Ureter (tissue), 1 donor: ENCODE results near the gene TMEM87B. TPM values are rescaled to one million over a fixed set of nuclear protein-coding genes. Genes with fewer than 3 reads are reported as not detected.

Experiments
- DNase-seq: peaks from one replicate; pipeline ENCODE4 v3.0.0-alpha.2; 2020; ENCODE audit warnings: low spot score
- total RNA-seq: library from RNA; stranded (reverse); gene quantifications from one replicate; pipeline ENCODE4 v1.2.4, GENCODE V29; 2023
- donor health status: DM: yes; HTN: yes; CAD: no.

Gene TMEM87B
- total RNA-seq, 1 donor from 2014 or later, result 51.0 TPM

DNA sequence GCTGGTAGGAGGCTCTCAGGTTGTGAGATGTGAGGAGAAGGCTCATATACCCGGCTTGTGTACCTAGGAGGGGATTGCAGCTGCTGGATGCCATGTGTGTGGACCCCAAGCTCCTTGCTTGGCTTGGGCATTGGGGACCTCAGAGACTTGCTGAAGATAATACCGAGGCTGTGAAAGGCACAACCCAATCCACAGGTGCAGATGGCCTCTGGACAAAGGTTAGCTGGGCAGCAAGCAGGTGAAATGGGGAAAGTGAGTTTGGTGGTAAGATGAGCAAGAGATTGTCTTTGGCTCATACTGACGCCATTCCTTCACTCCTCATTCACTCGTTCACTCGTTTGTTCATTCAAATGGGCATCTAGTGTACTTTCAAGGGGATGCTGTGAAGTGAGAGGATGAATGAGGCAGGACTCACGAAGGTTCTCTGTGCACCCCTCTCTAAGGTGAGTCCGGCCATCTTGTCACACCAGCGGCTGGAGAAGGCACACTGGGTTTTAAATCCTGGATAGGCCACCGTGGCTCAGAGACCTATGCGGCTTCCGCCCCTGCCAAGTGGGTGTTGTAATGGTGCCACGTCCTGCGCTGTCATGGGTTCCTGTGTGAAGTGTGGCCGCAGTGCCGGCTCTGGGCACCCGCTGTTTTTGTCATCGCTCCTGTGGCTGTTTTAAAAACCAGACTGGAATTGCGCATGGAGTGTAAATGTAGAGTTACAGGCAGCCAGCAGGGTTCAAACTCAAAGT is 96.8 kb downstream of the TMEM87B start:
- DNase-seq, result peak; percentile 20

DNA sequence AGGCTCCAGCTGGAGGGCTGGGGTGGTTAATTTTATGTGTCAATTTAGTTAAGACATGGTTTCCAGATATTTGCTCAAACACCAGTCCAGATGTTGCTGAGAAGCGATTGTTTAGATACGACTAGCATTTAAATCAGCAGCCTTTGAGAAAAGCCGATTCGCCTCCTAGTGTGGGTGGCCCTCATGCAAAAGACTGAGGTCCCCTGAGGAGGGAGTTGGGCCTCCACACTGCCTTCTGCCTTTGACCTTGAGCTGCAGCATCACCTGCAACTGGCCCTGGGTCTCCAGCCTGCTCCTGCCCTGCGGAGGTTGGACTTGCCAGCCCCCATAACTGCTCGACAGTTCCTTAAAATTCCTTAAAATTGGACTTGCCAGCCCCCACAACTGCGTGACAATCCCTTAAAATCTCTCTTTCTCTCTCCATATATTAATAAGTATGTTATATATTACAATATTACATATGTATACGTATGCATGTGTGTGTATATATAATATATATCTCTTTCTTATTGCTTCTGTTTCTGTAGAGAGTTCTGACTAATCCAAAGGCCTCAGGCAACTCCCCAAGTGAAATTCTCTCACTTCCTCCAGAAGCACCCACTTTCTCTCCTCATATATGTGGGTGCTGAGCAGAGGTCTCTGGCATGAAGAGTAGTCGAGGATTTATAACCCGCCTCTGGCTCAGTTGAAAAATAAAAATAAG is 97.6 kb downstream of the TMEM87B start:
- peak; percentile 13 for DNase-seq

DNA sequence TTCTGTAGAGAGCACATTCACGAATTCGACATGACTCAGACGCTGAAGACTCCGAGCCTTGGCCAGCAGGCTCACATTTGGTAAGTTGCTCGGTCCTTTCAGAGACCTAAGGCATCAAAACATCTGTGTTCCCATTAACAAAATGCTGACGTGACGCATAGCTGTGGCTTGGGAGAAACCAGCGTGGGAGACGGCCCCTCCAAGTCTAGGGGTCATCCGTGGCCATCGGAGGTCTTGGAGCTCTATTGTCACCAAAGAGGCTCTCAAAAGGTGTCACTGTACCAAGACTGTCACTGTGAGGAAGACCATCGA is 98.1 kb downstream of the TMEM87B start:
- DNase-seq, result no peak

DNA sequence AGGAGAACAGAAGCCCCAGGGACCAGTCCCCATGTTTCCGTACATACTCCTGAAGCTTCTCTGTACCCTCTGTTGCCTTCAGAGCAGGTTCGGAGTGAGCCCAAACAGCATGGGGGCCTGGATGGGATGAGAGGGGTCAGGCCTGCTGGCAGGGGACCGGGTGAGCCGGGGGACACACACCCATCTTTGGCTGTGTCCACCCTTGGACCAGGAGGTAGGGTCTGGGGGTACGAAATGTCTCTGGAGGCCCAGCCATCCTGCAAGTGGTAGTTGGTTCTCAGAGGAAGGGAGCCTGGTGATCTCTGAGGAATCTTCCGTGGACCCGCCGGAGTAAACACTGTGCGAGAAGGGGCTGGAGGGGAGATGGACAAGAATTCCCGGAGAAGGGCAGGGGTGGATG is 98.4 kb downstream of the TMEM87B start:
- peak; percentile 34 for DNase-seq

DNA sequence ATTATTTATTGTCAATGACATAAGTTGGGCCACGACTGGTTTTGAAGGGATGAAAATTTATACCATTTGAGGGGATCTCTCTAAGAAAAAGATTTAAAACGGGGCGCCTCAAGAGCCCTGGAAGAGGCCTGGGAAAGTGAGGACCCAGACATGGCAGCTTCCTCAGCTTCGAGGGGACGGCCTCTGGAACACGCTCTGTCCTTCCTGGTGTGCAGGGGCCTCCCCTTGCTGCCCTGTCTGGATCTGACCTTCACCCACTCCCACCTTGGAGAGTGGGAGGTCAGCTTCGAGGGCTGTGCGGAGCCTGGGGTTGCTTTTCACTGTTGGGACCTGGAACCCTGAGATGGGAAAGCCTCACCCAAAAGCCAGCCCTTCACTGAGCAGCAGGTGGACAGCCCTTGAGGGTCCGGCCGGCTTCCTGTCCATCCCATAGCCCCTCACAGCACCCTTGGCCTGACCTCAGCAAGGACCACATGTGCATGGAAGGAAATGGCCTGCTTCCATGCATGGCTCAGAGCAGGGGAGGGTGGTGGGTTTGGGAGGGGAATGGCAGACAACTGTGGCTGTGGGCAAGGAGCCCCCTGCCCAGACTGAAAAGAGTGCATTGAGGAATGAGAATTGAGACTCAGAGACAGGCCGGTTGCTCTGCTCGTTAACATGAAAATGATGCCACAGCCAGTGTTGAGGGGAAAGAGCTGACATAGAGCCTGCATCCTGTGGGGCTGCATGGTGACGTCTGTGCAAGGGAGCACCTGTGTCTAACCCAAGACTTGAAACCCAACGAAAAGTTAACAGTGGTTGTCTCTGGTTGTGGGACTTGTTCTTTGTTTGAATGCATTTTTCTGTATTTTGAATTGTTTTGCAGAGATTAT is 99.4 kb downstream of the TMEM87B start:
- DNase-seq, result peak; percentile 35

DNA sequence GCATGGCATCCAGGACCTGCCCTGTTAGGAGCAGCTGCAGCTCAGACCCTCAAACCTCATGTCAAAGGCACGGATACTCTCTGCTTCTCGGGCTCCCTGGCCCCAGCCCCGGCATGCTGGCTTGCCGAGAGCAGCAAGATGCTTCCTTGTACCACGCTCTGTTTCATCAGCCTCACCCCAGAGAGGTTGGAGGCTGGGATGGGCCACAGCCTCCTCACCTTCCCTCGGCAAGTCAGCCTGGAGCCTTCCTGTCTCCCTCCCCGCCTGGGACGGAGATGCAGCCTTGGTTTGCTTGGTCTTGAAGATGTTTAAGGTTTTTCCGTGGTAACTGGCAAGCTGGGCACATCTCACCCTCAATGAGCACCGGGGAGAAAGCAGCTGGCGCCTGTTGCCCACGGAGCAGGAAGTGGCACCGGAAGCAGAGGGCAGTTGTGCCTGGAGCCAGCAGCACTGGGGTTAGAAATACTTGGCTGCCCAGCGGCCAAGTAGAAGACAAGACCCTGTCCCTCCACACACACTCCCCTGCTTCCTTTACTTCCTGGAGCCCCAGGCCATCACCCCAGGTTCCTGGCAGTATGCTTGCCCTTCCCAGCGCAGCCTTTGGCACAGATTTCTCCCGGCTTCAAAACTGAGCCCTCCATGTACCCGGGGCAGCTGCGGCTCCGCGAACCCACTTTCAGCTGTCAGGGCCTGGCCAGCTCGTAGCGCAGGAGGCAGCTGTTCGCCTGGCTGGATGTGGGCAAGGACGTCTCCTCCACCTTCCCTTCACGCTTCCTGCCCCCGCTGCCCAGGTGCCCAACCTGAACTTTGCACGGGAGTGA is 100.5 kb downstream of the TMEM87B start:
- peak; percentile 37 for DNase-seq

DNA sequence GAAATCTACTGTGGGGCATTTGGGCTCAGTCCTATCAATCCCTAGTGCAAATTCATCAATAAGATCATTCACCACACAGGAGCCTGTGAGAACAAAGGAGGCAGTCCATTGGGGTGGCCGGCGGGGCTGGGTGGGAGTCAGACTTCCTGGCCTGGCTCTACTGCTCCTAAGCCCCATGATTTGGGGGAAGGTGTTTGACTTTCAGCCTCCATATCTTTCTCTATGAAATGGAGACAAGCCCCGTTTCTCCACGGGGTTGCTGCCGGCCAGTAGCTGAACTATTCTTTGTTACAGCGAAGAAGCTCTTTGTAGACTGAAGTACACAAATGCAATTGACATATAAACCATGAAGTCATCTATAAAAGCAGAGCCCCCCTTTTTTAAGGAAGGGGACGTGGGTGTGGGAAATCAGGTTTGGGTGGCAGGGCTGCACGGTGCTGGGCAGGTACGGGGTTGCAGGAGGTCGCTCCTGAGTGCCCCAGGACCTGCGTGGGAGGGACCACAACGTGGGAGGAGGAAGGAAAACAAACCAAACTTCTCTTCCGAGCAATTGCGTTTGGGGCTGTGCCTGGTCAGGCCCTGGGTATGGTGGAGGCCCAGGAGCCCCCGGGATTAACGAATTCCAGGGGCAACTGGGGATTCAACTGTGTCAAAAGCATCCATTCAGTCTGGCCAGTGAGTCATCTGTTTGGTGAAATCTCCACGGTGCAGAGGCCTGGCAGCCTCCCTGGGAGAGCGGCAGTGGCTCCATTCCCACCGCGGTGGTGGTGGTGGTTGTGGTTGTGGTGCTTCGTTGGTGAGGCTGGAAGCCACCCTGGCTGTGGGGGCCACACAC is 101.3 kb downstream of the TMEM87B start:
- peak; percentile 39 for DNase-seq

DNA sequence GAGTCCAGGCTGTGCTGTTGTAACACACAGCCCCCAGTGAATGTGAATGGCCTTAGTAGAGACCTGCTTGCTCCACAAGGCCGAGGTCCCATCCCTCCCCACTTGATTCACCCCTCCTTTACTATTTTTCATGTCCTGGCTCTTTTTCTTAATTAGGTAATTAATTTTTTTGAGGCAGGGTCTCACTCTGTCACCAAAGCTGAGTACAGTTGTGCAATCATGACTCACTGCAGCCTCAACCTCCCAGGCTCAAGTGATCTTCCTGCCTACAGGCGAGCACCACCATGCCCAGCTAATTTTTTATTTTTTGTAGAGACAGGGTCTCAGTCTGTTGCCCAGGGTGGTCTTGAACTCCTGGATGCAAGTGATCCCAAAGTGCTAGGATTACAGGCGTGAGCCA is 102.4 kb downstream of the TMEM87B start:
- no peak for DNase-seq

DNA sequence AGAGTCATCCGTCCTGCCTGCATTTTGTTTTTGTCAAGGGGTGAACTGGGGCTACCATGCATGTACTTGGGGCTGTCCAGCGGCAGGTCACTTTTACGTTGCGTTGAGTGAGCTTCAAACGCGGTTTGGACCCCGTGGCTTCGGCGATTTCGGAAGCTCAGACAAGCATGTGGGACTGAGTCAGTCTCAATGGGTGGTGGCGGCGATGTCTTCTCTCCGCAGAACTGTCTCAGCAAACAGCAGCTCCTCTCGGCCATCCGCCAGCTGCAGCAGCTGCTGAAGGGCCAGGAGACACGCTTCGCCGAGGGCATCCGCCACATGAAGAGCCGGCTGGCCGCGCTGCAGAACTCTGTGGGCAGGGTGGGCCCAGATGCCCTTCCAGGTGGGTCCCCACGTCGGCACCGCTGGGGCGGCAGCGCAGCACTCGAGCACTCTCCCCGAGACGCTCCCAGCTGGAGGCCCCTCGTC is 104.4 kb downstream of the TMEM87B start:
- DNase-seq, result no peak

DNA sequence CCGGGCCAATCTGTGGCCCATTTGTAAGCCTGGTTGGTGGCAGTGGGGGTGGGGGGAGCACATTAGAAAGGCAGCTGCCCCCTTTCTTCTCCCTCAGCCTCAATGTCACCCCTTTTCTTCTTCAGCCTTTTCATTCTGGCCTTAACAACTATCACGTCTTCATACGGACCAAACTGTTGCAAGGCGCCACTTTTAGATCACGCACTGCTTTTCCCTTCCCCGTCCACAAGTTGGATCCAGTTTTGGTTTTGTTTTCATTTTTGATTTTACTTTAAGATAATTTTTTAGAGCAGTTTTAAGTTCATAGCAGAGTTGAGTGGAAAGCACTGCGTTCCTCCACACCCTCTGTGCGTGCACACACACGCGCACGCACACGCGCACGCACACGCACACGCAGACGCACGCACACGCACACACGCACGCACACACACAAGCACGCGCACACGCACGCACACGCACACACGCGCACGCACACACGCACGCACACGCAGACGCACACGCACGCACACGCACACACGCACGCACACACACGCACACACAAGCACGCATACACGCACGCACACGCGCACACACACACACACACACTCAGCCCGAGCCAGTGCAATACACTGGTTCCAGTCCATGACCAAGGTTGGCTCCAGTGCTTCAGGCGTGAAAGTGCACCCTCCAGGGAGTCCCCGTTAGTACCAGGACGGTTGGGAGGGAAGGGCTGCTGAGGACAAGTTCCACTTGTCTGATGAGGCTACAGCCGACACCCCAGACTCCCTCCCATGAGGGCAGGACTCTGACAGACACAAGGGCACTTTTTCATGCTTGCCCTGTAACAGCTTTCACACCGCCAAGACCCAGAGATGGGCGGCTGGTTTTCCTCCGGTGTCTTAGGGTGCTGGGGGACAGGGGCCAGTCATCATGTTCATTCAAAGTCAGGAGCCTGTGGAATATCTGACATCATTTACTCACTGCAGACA is 105.5 kb downstream of the TMEM87B start:
- no peak for DNase-seq

DNA sequence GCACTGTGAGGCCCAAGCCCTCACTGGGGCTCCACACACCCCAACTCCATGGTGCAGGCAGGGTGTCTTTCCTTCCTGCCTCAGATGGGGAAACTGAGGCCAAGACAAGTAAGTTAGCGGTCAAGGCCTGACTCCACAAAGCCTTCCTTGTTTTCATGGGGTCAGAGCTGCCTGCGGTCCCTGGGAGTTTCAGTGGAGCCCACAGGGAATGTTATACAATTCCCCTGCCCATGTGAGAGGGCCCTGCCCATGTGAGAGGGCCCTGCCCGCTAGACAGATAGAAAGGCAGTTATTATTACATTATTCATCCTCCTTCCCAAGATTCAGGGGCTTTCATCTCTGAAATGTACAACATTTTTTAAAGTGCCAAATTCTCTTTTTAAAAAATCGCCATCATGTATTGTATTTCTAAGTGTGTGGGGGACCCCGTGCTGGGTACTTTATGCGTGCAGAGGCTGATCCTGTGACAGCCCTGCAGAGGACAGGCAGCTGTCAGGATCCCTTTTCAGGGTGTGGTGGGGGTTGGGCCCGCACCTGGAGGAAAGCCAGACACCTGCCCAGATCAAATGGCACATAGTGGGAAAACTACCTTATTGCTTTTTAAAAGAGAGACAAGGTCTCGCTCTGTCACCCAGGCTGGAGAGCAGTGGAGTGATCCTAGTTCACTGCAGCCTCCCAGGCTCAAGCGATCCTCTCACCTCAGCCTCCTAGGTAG is 106.5 kb downstream of the TMEM87B start:
- DNase-seq, result no peak

DNA sequence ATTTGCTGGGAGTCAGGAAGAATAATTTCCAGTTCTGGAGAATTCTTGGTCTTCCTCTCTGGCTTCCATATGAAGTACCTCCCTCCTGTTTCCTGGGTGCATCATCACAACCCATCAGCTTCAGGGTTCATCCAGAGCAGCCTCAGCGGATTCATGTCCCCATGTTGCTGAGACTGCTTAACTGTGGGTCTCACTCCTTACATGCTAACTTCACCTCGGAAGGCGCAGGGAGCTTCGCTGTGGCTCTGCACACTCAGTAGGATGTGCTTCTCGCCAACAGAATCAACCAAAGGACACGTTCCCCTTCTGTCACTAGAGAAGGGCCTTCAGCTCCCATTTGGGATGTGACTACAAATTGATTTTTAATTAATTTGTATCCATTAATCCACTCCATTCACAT is 107.3 kb downstream of the TMEM87B start:
- DNase-seq, result no peak

DNA sequence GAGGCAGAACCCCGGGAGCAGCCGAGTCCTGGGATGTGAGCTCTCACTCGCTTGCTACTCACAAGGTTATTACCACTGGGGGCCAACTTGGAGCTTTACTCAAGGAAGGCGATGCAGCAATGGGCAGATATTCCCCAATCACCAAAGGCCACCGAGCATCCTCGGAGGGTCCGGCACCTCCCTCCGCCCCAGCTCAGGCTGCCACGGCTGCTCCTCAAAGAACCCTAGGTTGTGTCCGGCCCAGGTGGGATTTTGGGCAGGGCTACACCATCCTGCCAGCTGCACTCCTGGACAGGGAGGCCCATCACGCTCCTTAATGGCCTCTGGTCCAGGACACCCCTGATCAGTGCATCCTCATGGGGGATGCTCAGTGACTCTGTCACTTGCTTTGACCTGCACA is 107.9 kb downstream of the TMEM87B start:
- no peak for DNase-seq

DNA sequence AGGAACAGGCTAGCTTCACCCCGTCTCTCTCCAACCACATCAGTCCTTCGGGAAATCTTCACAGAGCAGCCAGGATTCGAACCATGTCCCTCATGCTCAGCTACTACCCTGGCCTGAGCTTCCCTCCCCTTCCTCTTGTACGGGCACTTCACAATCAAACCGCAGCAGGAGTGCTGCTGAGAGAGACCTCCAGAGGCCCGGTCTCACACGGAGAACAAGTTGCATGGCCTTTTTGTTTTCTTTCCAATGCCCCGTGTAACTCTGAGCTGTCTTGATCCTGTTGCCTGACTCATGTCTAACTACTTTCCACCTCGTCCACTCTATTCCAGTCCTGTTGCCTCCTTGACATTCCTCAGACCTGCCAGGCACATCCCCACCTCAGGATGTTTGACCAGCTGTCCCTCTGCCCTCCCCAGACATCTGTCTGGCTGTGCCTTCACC is 108.5 kb downstream of the TMEM87B start:
- DNase-seq, result no peak

DNA sequence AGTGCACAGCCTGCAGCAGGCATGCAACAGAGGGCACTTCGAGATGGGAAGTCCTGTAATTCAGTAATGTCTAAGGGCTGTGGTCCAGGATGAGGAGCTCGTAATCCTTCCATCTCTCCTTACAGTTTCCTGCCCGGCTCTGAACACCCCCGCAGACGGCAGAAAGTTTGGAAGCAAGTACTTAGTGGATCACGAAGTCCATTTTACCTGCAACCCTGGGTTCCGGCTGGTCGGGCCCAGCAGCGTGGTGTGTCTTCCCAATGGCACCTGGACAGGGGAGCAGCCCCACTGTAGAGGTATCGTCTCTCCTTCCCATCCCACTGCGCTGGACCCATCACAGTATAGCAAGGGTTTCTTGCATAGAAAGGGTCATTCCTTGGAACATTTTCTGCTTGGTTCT is 109.8 kb downstream of the TMEM87B start:
- no peak for DNase-seq

DNA sequence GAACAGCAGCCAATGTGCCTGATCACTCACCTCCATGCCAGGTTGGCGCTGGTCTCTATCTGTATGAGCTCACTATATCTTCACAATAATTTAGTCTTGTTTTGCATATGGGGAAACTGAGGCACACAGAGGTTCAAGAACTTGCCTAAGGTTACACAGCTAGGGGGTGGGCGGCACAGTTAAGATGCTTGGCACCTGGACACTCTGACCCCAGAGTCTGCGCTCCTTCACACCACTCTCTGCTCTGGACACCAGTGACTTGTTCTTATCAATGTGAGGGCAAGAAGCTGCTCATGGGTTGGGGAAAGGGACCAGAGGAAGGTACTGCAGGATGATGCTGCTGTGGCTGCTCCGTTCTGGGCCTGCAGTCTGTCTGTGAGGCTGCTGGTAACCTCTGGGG is 110.2 kb downstream of the TMEM87B start:
- DNase-seq, result no peak

DNA sequence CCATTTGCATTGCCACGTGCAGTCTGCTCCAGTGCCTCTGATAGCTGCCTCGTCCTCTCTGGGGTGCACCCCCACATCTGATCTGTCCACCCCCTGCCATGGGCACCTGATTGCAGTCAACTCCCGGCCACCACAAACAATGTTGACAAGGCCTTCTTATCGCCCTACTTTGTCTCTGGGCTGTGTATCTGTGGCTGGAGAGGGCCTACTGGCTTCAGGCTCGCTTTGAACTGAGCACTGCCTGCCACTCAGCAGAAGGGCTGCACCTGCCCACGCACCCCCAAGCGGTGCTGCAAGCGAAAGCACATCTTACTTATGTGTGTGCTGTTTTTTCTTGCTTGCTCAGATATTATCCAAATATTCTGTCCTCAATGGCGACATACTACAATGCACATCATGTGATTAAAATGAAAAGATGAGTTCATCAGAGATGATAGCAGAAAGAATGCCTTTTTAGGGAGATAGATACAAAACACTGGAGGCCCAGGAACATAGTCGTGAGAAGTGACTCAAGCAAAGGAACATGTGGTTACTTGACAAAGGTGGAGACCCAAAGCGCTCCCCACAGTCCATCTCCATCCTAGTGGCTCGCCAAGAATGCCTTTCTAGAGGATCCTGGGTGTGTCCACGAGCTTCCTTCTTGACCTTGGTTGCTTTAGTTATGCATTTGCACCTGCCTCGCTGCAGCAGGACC is 111.9 kb downstream of the TMEM87B start:
- no peak for DNase-seq

DNA sequence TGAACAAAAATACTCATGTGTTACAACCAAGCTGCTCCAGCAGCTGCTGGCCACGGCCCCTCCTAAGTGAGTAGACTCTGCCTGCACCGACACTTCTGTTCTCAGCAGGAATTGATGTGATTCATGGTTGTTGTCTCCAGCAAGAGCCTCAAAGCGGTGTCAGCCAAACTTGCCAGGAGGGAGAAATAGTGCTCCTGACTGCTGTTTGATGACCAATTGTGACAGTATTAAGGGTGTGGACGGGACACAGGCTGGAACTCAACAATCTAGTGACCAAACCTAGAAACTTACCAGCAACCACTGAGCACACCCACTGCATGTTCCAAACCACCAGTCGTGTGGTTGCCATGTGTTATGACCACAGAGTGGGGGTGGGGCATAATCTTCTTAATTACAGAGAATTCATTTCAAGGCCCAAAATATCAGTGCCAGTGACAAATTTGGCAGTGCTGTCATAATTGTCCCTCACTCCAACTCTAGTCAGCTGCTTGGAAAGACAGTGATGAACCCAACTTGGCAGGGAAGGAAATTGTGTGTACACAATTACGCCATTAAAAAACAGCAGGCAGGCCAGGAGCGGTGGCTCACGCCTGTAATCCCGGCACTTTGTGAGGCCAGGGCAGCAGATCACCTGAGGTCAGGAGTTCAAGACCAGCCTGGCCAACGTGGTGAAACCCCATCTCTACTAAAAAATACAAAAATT is 113.5 kb downstream of the TMEM87B start:
- peak; percentile 12 for DNase-seq
